HG03045 (cell line): ENCODE measurements around the gene MYBPC3.
"Not testable (repeated sequence)": the region's sequence is repeated elsewhere in the genome, so short reads cannot be mapped to it uniquely, and the experiment has no call there.

Experiments used
- ATAC-seq: cut with Tn5 transposase; IDR thresholded peaks from one replicate; pipeline ENCODE4 v1.9.1; 2021; ENCODE audit warnings: mild to moderate bottlenecking, moderate library complexity; ENCODE audit not compliant: unreplicated experiment

MYBPC3 gene

GRCh38 chr11:47340980-47341775, 11.3 kb downstream of the MYBPC3 start:
- ATAC-seq = no peak

DNA sequence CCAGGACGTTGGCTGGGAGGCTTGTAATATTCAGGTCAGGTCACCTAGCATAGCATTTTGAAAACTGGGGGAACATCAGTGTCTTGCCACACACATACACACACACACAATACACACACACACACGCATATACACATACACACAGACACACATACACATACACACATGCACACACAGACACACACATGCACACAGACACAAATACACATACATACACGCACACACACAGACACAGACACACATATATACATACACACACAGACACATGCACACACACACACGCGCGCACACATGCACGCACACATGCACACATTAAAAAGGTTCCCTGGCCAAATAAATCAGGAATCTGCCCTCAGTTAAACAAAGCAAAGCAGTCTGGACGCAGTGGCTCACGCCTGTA, 12.5 kb downstream of the MYBPC3 start:
- no peak for ATAC-seq

DNA sequence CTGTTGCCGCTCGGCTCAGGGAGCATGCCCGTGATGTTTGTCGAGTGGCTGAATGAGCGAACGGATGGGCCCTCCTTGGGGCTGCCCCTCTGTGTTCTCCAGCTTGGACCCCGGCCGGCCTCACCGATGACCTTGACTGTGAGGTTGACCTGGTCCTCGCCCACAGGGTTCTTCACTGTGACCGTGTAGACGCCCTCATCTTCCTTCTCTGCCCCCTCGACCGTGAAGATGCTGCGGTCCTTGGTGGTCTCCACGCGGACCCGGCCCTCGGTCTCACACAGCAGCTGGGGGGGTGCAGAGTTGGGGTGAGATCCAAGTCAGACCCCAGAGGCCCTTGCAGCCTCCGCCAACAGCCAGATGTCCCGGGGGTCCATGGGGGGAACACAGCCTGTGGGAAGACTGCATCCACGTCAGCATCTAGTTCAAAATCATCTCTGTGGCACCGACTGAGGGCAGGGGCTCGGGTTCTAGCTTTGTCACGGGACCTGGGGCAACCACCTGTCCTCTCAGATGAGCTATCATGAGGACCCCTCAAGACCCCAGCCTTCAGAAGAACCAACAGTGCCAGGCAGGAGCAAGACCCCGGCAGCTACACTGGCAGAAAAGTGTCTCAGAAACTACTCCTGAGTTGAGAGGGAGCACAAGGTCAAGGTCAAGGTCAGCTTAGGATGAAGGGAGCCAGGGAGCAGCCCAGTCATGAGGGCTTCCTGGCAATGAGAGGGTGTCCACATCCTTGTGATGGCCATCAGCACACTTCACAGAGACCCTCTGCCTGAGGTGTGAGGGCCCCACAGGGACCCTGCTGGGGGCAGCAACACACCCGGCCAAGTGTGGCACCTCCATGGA, 13.9 kb downstream of the MYBPC3 start:
- no peak for ATAC-seq

DNA sequence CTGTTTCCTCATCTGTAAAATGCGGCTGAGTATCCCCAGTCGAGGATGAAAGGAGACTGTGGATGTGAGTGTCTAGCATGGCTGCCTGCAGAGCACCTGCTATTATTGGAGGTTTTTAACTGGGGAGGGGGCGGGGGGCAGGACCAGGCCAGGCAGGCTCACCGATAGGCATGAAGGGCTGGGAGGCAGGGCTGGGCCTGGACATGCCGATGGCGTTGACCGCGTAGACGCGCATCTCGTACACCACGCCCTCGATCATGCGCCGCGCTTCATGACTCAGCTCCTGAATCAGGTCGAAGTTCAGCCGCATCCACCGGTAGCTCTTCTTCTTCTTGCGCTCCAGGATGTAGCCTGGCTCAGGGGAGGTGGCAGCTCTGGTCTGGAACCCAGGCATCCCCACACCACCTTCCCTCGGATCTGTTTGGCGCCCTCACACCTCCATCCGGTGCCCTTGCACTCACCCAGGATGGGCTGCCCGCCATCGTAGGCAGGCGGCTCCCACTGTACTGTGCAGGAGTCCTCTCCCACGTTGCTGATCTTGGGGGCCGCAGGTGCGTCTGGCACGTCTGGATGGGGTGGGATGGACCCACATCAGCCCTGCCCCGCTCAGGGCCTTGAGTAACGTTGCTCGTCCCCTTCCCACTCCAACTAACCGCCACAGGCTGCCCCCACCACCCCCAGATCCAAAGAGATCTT, 15.1 kb downstream of the MYBPC3 start:
- ATAC-seq = no peak

GRCh38 chr11:47336595-47336994, 15.9 kb downstream of the MYBPC3 start:
- ATAC-seq = no peak

- ATAC-seq = no peak
Observed at GRCh38 chr11:47335733-47336132, 16.8 kb downstream of the MYBPC3 start.

GRCh38 chr11:47334699-47335411, 17.6 kb downstream of the MYBPC3 start:
- not testable (repeated sequence) for ATAC-seq

DNA sequence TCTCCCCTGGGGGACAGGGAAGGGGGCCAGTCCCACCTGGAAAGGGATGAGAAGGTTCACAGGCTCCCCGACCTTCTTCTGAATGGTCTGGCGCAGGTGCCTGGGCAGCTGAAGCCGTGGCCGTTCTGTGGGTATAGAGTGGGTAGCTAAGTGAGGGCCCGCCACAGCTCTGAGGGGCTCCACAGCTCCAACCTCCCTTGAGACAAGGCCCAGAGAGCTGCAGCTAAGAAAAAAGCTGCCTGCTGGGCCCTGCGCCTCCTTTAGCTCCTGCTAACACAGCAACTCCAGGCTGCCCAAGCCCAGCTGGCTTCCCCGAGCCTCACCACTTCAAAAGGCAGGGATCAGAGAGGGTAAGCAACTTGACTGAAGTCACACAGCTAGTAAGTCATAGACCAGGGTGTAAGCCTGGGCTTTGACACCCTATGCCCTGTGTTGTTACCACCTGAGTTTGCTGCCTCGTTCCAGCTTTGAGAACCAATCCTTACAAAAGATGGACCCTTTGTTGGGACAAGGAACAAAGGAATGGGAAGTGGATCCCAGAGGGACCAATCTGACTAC, 18.5 kb downstream of the MYBPC3 start:
- no peak for ATAC-seq

GRCh38 chr11:47333526-47333845, 19.0 kb downstream of the MYBPC3 start:
- no peak for ATAC-seq

DNA sequence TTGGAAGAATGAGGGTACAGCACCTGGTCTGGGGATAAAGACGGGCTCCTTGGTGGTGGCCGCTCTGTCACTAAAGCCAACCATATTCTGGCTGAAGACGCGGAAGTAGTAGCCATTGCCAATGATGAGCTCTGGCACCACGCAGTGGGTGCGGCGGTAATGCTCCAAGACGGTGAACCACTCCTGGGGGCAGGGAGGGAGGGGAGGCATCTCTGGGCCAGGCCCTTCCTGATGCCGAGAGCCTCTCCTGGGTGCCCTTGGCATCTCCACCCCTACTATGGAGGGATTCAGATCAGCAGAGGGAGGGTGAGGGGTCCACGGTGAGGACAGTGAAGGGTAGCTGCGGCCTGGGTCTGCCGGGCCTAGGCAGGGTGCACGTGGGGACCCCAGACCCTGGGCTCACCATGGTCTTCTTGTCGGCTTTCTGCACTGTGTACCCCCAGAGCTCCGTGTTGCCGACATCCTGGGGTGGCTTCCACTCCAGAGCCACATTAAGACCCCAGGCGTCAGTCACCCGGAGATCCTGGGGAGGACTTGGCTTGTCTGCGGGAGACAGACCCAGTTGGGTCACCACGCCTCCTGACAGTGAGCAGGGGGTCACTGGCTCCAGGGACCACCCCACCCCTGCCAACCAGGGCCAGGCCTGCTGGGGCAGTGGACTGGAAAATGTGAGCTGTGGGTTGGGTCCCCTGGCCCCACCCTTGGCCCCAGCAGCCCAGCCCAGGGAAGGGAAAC, 19.5 kb downstream of the MYBPC3 start:
- no peak for ATAC-seq

GRCh38 chr11:47332303-47332711, 20.2 kb downstream of the MYBPC3 start:
- no peak for ATAC-seq

DNA sequence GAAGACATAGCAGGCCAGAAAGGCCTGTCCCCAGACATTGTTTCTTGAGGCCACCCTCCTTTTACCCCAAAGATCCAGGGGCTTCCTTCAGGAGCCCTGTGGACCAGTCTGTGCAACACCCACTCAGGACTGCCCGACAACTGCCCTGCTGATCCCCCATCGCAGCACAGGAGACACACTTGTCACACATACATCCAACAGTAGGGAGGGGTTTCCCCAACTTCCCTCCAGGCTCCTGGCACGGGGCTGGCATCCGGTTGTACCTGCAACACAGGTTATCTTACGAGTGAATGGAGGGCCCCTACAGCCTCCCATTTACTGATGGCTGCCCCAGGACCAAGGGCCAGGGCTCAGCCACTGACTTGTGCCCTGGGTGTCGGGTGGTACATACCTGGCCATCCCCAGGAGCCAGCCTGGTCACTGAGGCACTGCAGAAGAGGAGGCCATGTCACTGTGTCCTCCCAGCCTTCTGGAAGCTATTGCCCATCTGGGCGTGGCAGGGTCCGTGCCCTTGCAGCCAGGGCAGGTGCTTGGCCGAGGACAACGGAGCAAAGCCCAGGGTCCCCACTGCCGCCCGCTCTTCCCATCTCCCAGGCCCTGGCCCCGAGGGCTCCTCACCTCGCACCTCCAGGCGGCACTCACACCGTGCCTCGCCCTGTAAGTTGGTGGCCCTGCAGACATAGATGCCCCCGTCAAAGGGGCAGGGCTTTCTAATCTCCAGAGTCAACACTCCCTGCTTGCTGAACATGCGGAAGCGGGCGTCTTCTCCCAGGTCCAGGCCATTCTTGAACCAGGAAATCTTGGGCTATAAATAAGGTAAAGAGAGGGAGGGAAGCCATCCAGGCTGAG, 20.8 kb downstream of the MYBPC3 start:
- ATAC-seq = no peak

GRCh38 chr11:47329987-47330931, 22.2 kb downstream of the MYBPC3 start:
- no peak for ATAC-seq

DNA sequence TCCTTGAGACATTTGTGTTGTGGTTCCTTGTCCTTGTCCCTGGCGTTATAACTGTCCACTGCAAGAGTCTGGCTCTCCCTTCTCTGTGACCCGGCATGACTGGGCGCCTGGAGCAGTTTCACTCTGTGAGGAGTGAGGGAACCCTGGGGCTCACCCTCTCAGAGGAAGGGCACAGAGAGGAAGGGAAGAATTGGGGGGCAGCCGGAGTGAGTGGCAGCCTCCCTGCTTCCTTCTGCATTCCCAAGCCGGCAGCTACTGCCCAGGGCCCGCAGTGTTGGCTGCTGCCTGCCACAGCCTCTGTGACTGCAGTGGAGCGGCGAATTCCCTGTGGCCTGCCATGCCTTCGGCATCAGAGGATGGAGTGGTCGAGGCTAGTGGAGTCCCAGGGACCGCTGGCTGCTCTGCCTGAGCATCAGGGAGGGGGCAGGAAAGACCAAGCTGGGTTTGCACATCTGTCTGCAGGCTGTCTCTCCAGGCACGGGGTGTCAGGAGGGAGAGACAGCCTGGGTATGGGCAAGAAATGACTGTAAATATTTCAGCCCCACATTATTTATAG, 23.0 kb downstream of the MYBPC3 start:
- ATAC-seq = no peak

GRCh38 chr11:47328449-47329390, 23.8 kb downstream of the MYBPC3 start:
- no peak for ATAC-seq

- ATAC-seq = no peak
Observed at GRCh38 chr11:47327949-47328348, 24.6 kb downstream of the MYBPC3 start.

- no peak for ATAC-seq
Observed at GRCh38 chr11:47327025-47327424, 25.5 kb downstream of the MYBPC3 start.
